ENCODE results near the gene CAMK2D.

The CAMK2D gene

DNA sequence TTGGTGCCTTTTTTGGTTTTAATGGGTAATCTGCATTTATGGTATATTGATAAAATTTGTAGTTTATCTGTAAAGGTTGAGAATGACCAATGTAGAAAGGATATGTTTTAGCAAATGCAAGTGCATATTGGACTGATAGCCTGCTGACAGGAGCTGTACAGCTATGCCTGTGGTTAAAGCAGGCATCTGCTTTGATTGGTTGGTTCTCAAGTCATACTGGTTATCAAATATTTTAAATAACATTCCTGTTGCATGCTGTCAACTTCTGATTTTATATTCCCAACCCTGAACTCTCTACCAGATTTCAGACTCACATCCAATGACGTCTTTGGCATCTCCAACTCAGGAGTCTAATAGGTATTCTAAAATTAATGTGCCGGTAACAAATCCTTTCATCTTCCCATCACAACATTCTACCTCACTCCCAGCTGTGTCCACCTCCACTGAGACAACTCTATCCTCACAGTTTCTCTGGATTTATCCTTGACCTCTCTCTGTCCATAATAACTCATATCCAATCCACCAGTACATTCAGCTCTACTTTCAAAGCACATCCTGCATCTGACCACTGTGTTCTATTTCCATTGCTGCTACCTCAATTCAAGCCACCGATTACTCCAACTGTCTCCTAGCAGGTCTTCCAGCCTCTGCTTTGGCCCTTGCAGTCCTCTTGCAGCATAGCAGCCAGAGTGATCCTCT, 125.7 kb downstream of the CAMK2D start:
- no peak for DNase-seq

DNA sequence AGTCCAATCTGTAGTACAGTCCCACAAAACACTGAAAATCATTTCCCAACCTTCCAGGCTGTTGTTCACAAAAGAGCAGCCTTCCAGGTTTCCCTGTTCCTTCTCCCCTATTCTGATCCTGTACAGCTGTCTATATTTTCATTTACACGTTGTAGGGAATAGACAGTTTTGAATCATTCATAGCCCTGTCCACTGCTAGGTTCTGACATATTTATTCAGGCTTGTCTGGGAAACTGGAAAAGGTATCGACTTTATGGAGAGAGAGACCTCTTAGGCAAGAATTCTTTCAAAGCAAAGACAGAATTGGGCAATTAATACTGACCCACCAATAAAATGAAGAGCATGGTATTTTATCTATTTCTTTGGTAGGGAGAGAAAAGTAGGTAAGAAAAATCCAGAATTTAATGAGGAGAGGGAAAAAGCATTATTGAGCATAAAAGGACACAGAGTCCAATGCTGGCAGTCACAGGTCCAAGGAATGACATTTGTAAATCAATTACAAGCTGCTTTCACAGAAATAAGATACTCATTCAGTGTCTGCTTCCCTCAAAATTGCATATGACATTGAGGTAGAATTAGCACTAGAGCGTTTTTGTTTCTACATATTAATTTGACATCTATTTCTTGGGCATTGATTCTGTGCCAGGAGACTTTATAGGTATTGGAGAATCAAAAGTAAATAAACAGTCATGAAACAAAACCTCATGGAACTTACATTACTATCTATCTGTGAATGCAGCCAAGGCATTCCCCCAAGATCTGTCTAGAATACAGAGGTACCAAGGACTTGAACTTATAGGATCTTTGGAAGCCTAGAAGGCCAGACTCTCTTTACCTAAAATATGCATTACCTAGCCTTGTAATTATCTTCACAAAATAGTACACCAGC, 127.2 kb downstream of the CAMK2D start:
- no peak for DNase-seq

DNA sequence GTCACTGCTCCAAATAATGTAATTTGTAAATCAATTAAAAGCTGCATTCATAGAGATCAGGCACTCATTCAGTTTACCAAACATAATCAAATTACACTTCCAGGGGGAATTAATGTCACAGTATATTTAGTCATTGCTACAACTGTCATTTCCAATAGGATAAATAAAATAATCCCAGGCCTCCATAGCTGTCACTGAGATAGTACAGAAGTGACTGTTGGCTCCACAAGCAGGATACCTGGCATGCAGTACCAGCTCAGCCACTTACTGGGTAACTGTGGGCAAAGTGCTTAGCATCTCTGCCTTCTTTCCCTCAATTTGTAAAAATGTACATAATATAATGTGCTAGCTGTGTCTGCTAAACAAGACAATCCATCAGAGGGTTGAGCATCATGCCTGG, 128.1 kb downstream of the CAMK2D start:
- no peak for DNase-seq

DNA sequence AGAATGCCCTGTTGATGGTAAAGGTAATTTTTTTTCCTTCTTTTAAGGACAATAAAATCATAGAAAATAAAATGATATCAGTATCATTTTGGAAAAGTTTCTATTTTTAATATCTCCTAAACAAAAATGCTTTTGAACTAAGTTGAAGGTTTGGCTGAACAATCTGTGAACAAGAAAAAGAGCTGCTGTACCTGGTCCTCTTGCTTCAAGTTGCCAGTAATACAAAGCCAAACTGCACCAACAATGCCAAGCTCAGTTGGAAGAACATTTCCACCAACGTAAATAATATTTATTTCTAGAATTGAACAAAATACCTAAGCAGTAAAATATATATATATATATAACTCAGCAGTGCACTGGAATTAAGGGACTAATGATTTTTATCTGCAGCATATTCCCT, 132.8 kb downstream of the CAMK2D start:
- DNase-seq: no peak

DNA sequence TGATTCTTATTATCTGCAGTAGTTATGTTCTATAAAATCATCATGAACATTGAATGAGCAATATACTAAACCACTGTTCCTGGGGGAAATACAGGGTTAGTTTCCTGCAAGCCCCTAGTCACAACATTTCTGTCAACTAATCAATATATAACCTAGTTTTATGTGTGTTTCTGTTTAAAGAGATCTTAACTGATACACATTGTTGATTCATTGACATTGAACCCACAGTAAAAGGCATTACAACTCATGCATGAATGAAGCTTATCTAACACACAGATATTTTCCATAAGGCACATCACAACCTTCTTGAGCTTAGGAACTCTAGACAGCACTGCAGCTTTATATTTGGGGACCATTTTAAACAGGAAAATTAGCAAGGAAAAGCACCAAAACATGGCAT, 134.2 kb downstream of the CAMK2D start:
- no peak for DNase-seq

DNA sequence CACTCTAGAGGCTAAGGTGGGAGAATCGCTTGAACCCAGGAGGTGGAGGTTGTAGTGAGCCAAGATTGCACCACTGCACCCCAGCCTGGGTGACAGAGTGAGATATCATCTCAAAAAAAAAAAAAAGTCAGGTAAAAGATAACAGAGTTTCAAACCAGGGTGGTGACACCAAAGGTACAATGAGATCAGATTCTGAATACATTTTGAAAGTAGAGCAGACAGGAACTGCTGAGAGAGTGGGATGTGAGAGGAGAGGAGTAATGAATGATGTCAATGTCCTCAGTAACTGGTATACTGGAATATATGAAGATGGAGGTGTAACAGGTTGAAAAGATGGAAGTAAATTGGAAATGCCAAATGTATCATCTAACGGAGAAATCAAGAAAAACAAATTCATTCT, 135.6 kb downstream of the CAMK2D start:
- no peak for DNase-seq

DNA sequence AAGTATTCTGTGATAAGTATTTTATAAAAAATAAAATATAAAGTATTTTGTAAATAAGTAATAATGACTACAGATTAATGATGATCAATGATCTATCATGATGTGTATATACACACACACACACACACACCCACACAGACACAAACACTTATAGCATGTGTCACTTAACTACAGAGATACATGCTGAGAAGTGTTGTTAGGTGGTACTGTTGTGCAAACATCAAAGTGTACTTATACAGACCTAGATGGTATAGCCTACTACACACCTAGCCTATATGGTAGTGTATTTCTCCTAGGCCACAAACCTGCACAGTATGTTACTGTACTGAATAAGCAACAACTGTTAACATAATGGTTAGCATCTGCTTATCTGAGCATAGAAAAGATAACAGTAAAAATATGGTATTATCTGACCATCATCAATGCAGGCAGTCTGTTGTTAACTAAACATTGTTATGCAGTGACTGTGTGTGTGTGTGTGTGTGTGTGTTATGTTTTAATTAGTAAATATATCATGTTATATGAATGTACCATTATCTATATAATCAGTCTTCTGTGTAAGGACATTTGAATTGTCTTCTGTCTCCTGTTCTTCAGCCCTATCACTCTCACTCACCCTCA, 138.2 kb downstream of the CAMK2D start:
- DNase-seq: no peak

DNA sequence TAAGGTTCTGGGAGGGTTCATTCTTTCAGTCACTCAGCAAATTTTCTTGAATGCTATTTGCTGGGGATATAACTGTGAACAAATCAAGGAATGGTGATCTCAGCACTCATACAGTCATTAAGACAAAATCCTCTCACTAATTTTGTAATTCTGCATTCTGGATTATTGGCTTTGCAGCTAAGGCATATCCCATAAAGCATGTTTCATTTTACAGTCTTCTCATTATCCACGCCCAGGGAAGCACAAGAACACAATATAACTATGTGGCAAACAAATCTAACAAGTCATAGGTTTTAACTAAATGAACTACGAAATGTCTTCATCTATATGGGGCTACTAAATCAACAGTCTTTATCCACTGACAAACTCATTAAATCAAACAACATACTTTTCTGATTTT, 139.9 kb downstream of the CAMK2D start:
- no peak for DNase-seq

DNA sequence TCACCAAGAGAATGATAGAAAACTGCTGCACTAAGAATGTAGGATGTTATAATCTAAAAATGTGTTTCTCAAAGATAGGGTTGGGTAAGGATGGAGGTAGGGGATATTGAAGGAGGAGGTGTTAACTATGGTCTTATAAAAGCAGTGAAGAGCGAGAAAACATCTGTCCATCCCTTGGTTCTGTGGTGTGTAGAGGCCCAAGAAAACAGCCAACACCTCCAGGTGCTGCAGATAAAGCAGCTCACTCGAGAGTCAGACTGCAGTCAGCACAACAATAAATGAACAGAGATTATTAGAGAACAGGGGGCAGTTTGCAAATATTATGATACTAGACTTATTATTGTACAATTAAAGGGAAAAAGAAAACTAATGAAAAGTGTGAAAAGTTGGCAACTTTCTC, 141.5 kb downstream of the CAMK2D start:
- DNase-seq: no peak

DNA sequence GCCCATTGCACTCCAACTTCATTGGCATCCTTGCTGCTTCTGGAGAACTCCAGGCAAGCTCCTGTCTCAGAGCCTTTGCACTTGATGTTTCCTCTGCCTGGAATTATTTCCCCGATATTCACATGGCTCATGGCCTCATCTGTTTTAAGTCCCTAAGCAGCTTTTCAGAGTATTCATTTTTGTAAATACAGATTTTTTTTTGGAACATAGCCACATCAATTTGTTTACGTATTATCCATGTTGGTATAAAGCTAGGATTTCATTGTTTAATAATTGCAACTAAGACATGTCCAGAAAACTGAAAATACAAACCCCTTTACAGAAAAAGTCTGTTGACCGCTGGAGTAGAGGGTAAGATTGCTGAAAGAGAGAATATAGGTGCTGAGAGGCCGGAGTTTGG, 142.0 kb downstream of the CAMK2D start:
- DNase-seq: no peak

DNA sequence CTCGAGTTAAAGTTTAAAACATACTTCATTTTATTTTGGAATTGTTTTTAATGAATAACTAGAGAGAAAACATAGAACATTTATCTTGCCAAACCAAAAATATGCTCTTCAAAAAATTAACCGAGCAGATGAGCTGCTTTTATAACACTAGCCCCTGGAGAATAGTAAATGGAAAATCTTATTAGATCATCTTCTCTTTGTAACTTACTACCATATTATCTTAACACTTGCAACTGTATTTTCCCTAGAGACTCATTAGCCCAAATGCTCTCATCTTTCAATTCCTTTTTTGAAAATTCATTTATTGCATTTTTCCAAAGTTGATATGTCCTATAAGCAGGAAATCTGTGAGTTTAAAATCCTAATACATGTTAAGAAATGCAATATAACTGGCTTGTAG, 143.3 kb downstream of the CAMK2D start:
- DNase-seq: no peak

DNA sequence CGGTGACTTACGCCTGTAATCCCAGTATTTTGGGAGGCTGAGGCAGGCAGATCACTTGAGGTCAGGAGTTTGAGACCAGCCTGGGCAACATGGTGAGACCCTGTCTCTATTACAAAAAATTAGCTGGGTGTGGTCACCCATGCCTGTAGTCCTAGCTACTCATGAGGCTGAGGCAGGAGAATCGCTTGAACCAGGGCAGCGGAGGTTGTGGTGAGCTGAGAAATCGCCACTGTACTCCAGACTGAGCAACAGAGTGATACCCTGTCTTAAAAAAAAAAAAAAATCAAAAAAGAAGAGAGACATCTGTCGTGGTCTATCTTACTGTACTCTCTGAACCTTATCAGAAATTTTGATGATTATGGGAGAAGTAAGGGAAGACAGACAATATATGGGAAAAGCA, 144.3 kb downstream of the CAMK2D start:
- no peak for DNase-seq

DNA sequence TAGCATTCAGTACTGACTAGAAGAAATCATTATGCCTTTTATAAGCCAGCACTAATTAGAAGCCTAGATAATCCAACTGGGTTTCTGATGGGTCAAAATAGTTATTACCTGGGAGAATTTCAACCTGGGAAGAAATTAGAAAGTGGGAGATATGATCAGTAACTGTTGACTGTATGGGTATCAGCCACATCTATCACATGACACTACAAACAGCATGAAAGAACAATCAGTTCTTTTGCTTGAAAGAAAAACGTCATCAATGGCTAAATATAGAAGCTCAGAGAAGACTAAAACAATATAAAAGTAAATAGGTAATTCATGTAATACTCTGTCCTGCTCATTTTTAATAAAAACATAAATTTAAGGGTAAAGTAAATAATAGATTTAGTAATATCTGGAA, 145.1 kb downstream of the CAMK2D start:
- no peak for DNase-seq

DNA sequence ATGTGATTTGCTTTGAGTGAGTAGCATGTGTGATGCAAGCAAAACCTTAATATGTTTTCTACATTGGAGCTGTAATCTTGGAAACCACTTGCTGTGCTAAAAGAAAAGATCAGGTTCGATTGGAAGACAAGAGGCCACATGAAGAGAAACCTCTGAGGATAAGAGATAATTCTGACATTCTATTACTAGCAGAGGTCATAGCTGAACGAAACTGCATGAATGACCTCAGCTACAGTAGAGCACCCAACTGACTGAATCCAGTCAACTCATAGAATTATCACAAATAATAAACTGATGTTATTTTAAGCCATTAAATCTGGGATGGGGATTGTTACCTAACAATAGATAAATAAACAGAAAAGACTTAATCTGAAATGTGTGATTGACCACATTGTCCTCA, 147.1 kb downstream of the CAMK2D start:
- no peak for DNase-seq

DNA sequence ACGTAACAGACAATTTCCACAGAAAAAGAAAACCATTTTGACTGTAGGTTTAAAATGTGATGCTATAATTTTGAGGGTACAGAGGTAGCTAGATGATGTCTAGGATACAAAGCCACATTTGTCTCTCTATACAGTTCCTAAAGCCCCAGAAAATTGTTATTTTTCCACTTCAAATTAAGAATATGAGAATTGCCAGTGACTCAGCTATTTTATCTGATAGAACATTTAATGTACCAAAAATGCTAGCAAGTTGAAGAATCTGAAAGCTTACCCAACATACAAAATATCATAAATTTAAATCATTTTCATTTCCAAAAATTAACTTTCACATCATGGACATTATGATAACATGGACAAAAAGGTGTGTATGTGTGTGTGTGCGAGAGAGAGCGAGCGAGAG, 148.0 kb downstream of the CAMK2D start:
- DNase-seq: no peak

DNA sequence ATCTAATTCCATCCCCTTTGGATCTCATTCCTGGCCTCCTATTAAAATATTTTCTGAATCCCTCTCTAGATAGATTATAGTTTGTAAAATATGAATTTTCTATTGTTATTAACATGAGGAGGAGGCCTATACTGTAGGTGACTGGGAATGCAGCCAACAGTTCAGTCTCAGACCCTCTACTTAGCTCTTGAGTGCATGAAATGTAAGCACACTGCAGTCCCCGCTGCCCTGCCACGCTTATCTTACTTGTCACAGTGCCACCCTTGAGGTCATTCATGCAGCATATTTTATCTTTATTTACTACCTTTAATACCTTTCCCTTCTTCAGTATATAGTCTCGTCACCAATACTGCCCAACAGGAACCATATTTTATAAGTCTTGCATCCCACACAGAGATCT, 151.0 kb downstream of the CAMK2D start:
- no peak for DNase-seq

DNA sequence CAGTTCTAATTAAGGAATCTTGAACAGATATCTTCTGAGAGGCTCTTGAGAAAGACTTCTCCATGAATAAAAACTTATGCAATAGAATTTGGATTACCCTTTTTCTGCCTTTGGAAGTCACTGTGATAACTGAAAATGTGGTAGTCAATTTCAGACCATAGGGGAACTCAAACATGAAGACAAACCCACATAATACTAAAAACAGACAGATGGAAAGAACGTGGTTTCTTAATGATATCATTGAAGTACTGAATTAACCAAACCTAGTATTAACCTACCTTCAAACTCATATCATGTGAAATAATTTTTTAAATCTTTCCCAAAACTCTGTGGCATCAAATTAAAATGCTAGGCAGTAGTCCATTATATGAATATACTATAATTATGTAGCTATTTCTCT, 153.5 kb downstream of the CAMK2D start:
- DNase-seq: no peak

DNA sequence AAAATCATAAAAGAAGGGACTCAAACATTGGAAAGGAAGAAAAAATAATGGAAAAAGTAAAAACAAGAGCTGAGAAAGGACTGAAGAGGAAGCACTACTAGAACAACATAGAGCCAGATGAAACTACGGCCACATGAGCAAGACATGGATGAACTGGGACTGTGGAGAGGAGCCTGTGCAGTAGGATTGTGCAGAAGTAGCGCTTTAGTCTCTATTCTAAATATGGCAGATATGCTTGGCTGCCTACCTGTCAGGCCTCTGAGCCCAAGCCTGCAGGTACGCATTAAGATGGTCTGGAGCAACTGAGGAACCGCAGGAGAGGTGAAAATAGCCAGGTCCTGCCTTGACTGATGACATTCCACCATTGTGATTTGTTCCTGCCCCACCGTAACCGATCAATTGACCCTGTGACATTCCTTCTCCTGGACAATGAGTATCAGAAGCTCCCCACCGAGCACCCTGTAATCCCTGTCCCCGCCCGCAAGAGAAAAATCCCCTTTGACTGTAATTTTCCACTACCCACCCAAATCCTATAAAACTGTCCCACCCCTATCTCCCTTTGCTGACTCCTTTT, 154.3 kb downstream of the CAMK2D start:
- no peak for DNase-seq

DNA sequence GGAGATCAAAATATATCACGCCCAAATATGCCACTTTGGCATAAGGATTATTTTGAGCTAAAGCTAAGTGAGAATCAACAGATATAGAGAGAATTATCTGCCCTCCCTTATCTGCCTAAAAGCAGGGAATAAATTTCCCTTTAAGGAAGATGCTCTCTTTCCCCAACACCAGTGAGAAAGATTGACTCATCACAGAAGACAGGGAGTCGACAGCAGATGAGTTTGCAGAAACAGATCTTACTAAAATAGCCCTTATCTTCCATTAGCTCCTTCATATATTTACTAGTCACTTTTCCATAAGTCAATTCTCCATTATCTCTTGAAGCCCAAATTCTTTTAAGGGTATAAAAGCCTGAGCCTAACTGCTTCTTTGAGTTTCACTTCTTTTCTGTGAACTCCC, 156.6 kb downstream of the CAMK2D start:
- DNase-seq: no peak

DNA sequence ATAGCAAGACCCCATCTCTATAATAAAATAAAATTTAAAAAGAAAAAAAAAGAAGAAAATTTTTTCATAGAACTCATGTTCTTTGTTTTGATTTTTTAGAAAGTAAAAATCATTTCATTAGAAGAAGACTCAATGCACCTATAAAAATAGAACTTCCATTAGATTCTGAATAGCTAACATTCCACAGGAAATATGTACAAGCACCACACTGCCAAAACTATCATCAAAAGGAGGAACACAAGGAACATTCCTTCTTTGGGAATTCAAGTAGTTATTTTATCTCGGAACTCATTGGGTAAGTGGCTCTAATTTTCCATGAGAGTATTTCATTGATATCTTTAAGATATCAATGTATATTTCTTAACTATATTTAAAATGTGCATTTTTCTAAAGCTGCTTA, 157.6 kb downstream of the CAMK2D start:
- DNase-seq: no peak

DNA sequence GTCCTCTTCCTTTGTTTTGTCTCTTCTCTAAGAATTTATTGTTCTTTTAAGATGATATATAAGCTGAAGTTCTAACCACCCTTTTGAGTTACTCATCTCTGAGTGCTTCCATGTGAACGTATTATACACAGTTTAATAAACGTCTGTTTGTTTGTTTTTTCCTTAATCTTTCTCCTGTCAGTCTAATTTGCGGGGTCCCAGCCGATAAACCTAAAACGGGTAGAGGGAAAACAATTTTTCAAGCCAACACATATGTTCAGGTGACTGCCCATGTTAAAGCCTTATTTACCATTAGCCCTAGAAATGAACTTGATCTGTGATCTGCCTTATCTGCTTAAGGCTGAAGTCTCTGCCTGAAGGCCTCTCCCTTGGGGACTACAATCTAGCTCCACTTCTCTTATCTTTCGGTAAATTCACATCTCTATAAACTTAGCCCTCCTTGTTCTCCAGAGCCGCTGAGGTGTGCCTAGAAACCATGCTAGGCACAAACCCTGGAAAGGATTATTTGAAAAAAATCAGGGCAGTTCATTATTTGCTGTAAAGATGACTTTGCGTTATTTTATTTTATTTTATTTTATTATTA, 158.8 kb downstream of the CAMK2D start:
- DNase-seq: no peak

DNA sequence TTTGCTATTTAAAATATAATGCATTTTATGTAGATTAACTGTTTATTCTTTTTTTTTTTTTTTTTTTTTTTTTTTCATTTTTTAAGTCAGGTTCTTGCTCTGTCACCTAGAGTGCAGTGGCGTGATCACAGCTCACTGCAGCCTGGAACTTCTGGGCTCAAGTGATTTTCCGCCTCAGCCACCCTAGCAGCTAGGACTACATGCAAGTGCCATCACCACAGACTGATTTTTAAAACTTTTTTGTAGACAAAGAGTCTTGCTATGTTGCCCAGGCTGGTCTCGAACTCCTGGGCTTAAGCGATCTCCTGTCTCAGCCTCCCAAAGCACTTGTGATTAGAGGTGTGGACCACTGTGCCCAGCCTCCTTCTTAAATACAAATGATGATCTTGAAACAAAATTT, 159.9 kb downstream of the CAMK2D start:
- DNase-seq: no peak

DNA sequence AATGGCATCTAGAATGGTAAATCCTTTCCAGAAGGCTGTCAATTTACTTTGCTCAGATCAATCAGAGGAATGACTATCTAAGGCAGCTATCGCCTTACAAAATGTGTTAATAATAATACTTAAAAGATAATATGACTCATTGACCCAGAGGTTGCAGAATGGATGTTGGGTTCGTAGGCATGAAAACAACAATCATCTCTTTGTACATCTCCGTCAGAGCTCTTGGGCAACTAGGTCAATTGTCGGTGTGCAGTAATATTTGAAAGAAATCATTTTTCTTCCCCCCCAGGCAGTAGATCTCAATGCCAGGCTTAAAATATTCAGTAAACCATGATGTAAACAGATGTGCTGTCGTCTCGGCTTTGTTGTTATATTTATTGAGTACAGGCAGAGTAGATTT, 165.1 kb downstream of the CAMK2D start:
- no peak for DNase-seq

DNA sequence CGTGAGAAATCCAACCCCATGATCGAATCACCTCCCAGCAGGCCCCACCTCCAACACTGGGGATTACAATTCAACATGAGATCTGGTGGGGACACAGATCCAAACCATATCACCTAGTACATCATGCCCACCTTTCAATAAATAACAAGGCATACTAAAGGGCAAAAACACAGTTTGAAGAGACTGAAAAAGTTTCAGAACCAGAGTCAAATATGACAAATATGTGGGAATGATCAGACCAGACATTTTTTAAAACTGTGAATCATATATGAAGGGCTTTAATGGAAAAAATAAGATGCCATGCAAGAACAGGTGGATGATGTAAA, 167.3 kb downstream of the CAMK2D start:
- no peak for DNase-seq

All from hematopoietic multipotent progenitor cell treated with erythropoietin and hydrocortisone succinate and interleukin-3 and kit ligand, for 8 days (in vitro differentiated cells).